Right cardiac atrium (tissue), 5 donors: ENCODE data around the gene PDP2. TPM values are rescaled to one million over a fixed set of nuclear protein-coding genes. Genes with fewer than 3 reads are reported as not detected.

Experiments used
- ATAC-seq, 2 donors: fragments of 200-7000 bp; cut with Tn5 transposase; one replicate each; pipeline versions ENCODE4 v1.8.0 to v1.9.1; 2020; ENCODE audit warnings: moderate library complexity in 2 of 2, mild to moderate bottlenecking in 1 of 2
- DNase-seq, 3 donors: peaks; one replicate each; pipeline ENCODE4 v3.0.0-alpha.2; 2020
- H3K27ac ChIP-seq: one replicate; pipeline ENCODE4 v1.5.1; 2013; ENCODE audit warnings: mild to moderate bottlenecking, low read length, control low read depth, moderate library complexity
- H3K27me3 ChIP-seq: one replicate; pipeline ENCODE4 v1.6.1; 2013; ENCODE audit not compliant: control insufficient read depth, insufficient read depth
- H3K4me1 ChIP-seq: one replicate; pipeline ENCODE4 v1.6.1; 2013; ENCODE audit warnings: low read length; ENCODE audit not compliant: control insufficient read depth, insufficient read depth
- H3K4me3 ChIP-seq: one replicate; pipeline ENCODE4 v1.5.1; 2013; ENCODE audit warnings: low read length, control low read depth
- H3K9me3 ChIP-seq: one replicate; pipeline ENCODE4 v1.6.1; 2013; ENCODE audit warnings: low read length; ENCODE audit not compliant: control insufficient read depth
- WGBS: extraction: QIAGEN DNeasy Blood & Tissue Kit; methylation state at CpG from one replicate; pipeline ENCODE4 v1.1.7; 2013; 5-methylcytosine and 5-hydroxymethylcytosine counted together
- intact Hi-C, 4 donors: fragments of 100-400 bp; cut with DNase I; formaldehyde crosslinking; loops; one replicate each; pipeline versions ENCODE4 v1.11.0 to v1.14.0; 2022 to 2023
- polyA plus RNA-seq: library from polyadenylated mRNA; stranded (reverse); fragments of 200-250 nt; gene quantifications from one replicate; pipeline ENCODE4 v1.2.3, GENCODE V29; 2013
- total RNA-seq, 4 donors: library from RNA; stranded (reverse); fragmentation: NEBNext Ultra II Directional; extraction: Animal tissue kit (Norgen Biotek cat#: 25700); gene quantifications; one replicate each; pipeline ENCODE4 v1.2.1, GENCODE V29; 2021
- donor health status: healthy with polysubstance abuse.
- donor health status: DM: no; HTN: yes; CAD: no.
- donor health status: DM: no; HTN: no; CAD: no.
- donor health status: DM: no; HTN: yes; CAD: no; lungs with severe emphysema.
- donor health status: DM: yes; HTN: yes; CAD: no.

Gene PDP2
- total and polyA plus RNA-seq, 5 donors = 2.1 to 4.4 (median 4.0) TPM

GRCh38 chr16:66913081-66913480, 32.8 kb downstream of the PDP2 start:
- ATAC-seq (no peak), DNase-seq (peak in 1 of 3 donors; percentile 21)
- 47% methylated on average over 10 of the region's 10 CpGs for WGBS
- Histone ChIP-seq H3K4me3 (no peak overlapping the region), H3K27me3 (no peaks in the 10 kb centered on the region), H3K9me3 (no peaks in the 10 kb centered on the region), H3K4me1 (no peaks in the 10 kb centered on the region), H3K27ac (no peak overlapping the region)
- intact Hi-C loops = no loop called here

- Histone ChIP-seq H3K27me3 (no peaks in the 10 kb centered on the region), H3K4me1 (no peaks in the 10 kb centered on the region), H3K4me3 (no peak overlapping the region), H3K9me3 (no peaks in the 10 kb centered on the region), H3K27ac (no peak overlapping the region)
- WGBS = 65% methylated on average over 4 of the region's 4 CpGs
- no peak for ATAC-seq
- DNase-seq = peak in 1 of 3 donors; percentile 32
- intact Hi-C loops = no loop called here
Measured at GRCh38 chr16:66913711-66914110, 33.4 kb downstream of the PDP2 start.

GRCh38 chr16:66914541-66914940, 34.2 kb downstream of the PDP2 start:
- no peak for DNase-seq
- no peak overlapping the region for H3K4me3 ChIP-seq
- WGBS = 93% methylated on average over 7 of the region's 7 CpGs

GRCh38 chr16:66915041-66915440, 34.7 kb downstream of the PDP2 start:
- Histone ChIP-seq H3K27me3 (no peaks in the 10 kb centered on the region), H3K27ac (no peak overlapping the region), H3K4me3 (no peak overlapping the region), H3K4me1 (peaks cover 3% of the 10 kb centered on the region), H3K9me3 (no peaks in the 10 kb centered on the region)
- ATAC-seq = no peak
- DNase-seq = peak in 1 of 3 donors; percentile 32
- intact Hi-C loops = no loop called here
- 61% methylated on average over 7 of the region's 7 CpGs for WGBS

More at GRCh38 chr16:66914541-66914940, 34.2 kb downstream of the PDP2 start:
- Histone ChIP-seq H3K27ac (no peak overlapping the region), H3K9me3 (no peaks in the 10 kb centered on the region), H3K4me1 (no peaks in the 10 kb centered on the region), H3K27me3 (no peaks in the 10 kb centered on the region)
- intact Hi-C loops = no loop called here
- no peak for ATAC-seq

GRCh38 chr16:66916518-66916917, 36.2 kb downstream of the PDP2 start:
- intact Hi-C loops = no loop called here
- ATAC-seq (no peak), DNase-seq (no peak)
- Histone ChIP-seq H3K4me3 (no peak overlapping the region), H3K27me3 (no peaks in the 10 kb centered on the region), H3K4me1 (peaks cover 3% of the 10 kb centered on the region), H3K27ac (no peak overlapping the region), H3K9me3 (no peaks in the 10 kb centered on the region)
- 87% methylated on average over 6 of the region's 6 CpGs for whole genome bisulfite sequencing

GRCh38 chr16:66917741-66918140, 37.4 kb downstream of the PDP2 start:
- ATAC-seq (no peak), DNase-seq (peak in 2 of 3 donors; percentile 7 to 22)
- intact Hi-C loops = no loop called here
- Histone ChIP-seq H3K4me3 (no peak overlapping the region), H3K9me3 (no peaks in the 10 kb centered on the region), H3K27ac (no peak overlapping the region), H3K27me3 (no peaks in the 10 kb centered on the region), H3K4me1 (peaks cover 3% of the 10 kb centered on the region)
- 82% methylated on average over 9 of the region's 9 CpGs for WGBS

GRCh38 chr16:66918355-66918754, 38.0 kb downstream of the PDP2 start:
- intact Hi-C loops = no loop called here

GRCh38 chr16:66918803-66919568, 38.7 kb downstream of the PDP2 start, which contains the start of gene CDH16:
Gene CDH16, minus strand, starts transcription at chr16:66918885. Its CDS starts 820 bp downstream, at chr16:66918065.
- DNase-seq (peak in 2 of 3 donors; percentile 20 to 57), ATAC-seq (peak; percentile 12 to 20)
- Histone ChIP-seq H3K4me1 (peaks cover 3% of the 10 kb centered on the region), H3K9me3 (no peaks in the 10 kb centered on the region), H3K27me3 (no peaks in the 10 kb centered on the region), H3K27ac (peak within 1 kb of the TSS; percentile 83), H3K4me3 (no peak within 1 kb of the TSS)
- intact Hi-C loops = no loop called here
- 68% methylated on average over 7 of the region's 7 CpGs for WGBS

More at GRCh38 chr16:66918355-66918754, 38.0 kb downstream of the PDP2 start:
- H3K4me1 ChIP-seq = peaks cover 3% of the 10 kb centered on the region
- H3K27me3 ChIP-seq = no peaks in the 10 kb centered on the region
- DNase-seq (peak in 1 of 3 donors; percentile 12), ATAC-seq (no peak)
- H3K9me3 ChIP-seq = no peaks in the 10 kb centered on the region
- WGBS = 79% methylated on average over 6 of the region's 6 CpGs
- peak overlapping the region; percentile 5 for H3K27ac ChIP-seq
- no peak overlapping the region for H3K4me3 ChIP-seq

- DNase-seq = peak in 2 of 3 donors; percentile 19 to 68
- H3K9me3 ChIP-seq = no peaks in the 10 kb centered on the region
- ATAC-seq = peak; percentile 1 to 19
- intact Hi-C loops = no loop called here
- H3K27me3 ChIP-seq = no peaks in the 10 kb centered on the region
- H3K27ac ChIP-seq = peak overlapping the region; percentile 83
- peaks cover 3% of the 10 kb centered on the region for H3K4me1 ChIP-seq
- 50% methylated on average over 5 of the region's 5 CpGs for WGBS
- no peak overlapping the region for H3K4me3 ChIP-seq
Measured at GRCh38 chr16:66919569-66920298, 39.4 kb downstream of the PDP2 start.

- peak in 1 of 2 donors; percentile 10 for ATAC-seq
- no peak overlapping the region for H3K4me3 ChIP-seq
Measured at GRCh38 chr16:66920299-66920590, 39.9 kb downstream of the PDP2 start.

More at GRCh38 chr16:66920299-66920590, 39.9 kb downstream of the PDP2 start:
- no peaks in the 10 kb centered on the region for H3K27me3 ChIP-seq
- peak in 1 of 3 donors; percentile 48 for DNase-seq
- intact Hi-C loops = no loop called here
- peaks cover 3% of the 10 kb centered on the region for H3K4me1 ChIP-seq
- no peaks in the 10 kb centered on the region for H3K9me3 ChIP-seq
- H3K27ac ChIP-seq = peak overlapping the region; percentile 83
- 56% methylated on average over 2 of the region's 2 CpGs for WGBS
